Panc1 (cell line): Measurements from ENCODE around the gene RANBP3. TPM values are rescaled to one million over a fixed set of nuclear protein-coding genes. Genes with fewer than 3 reads are reported as not detected.

ENCODE experiments used
- ATAC-seq: fragments of 200-7000 bp; cut with Tn5 transposase; 2 replicates; pipeline ENCODE4 v1.9.1; 2020; ENCODE audit warnings: mild to moderate bottlenecking, moderate library complexity
- BruUV-seq: library from RNA; stranded (reverse); fragments of 400-500 nt; replicated peaks from 2 replicates; lab custom pipeline; 2021; lab: Mats Ljungman, UMichigan
- CTCF ChIA-PET: fragments of 300-600 bp; sonication (Branson Sonifier 250); formaldehyde crosslinking; loops from one replicate; lab custom pipeline; 2022; ENCODE audit warnings: antibody characterized with exemption; lab: Charles Lee
- POLR2A ChIA-PET: fragments of 300-600 bp; sonication (Branson Sonifier 250); formaldehyde crosslinking; loops from one replicate; lab custom pipeline; 2022; ENCODE audit warnings: antibody characterized with exemption; lab: Charles Lee
- DNase-seq: peaks from one replicate; pipeline ENCODE4 v3.0.0-alpha.2; 2010; ENCODE audit warnings: low read depth, low spot score
- H3K27ac ChIP-seq: 2 replicates; pipeline ENCODE4 v1.5.1; 2011; ENCODE audit warnings: mild to moderate bottlenecking, low read length, inconsistent platforms
- H3K27me3 ChIP-seq: fragments of 200-500 bp; sonication (Bioruptor generic); 2 replicates; pipeline ENCODE4 v1.6.0; 2014; ENCODE audit warnings: low read length, inconsistent platforms; ENCODE audit not compliant: control insufficient read depth, insufficient read depth
- H3K36me3 ChIP-seq: fragments of 200-500 bp; sonication (Bioruptor generic); 2 replicates; pipeline ENCODE4 v1.5.1; 2014; ENCODE audit warnings: inconsistent platforms, mild to moderate bottlenecking, low read length, moderate library complexity; ENCODE audit not compliant: control insufficient read depth, insufficient read depth
- H3K4me1 ChIP-seq: 2 replicates; pipeline ENCODE4 v1.5.1; 2011; ENCODE audit warnings: inconsistent platforms, mild to moderate bottlenecking, low read length, moderate library complexity; ENCODE audit not compliant: control insufficient read depth, insufficient read depth
- H3K4me3 ChIP-seq, 2 experiments: 2 replicates each; pipeline ENCODE4 v1.5.1; 2011 to 2012; ENCODE audit warnings: low read depth in 2 of 2, low read length in 2 of 2, mild to moderate bottlenecking in 2 of 2, inconsistent platforms in 1 of 2, moderate library complexity in 1 of 2
- H3K9me3 ChIP-seq: fragments of 200-500 bp; sonication (Bioruptor generic); 2 replicates; pipeline ENCODE4 v1.5.1; 2014; ENCODE audit warnings: low read depth, mild to moderate bottlenecking, inconsistent platforms, low read length, moderate library complexity; ENCODE audit not compliant: control insufficient read depth, insufficient read depth
- POLR2AphosphoS5 ChIP-seq: IDR thresholded peaks from 2 replicates; pipeline ENCODE4 v1.6.1; 2012; ENCODE audit warnings: mild to moderate bottlenecking, low read depth, low read length, moderate library complexity
- REST ChIP-seq, 2 experiments: IDR thresholded peaks; 2 replicates each; pipeline ENCODE4 v1.6.1; 2011 to 2012; ENCODE audit warnings: low read depth in 2 of 2, control low read depth in 1 of 2, low read length in 1 of 2, mild to moderate bottlenecking in 1 of 2, moderate library complexity in 1 of 2; ENCODE audit not compliant: insufficient read depth in 1 of 2
- SIN3A ChIP-seq: IDR thresholded peaks from 2 replicates; pipeline ENCODE4 v1.6.1; 2012; ENCODE audit warnings: low read depth, mild to moderate bottlenecking, low read length, moderate library complexity, borderline replicate concordance; ENCODE audit not compliant: insufficient read depth
- TCF7L2 ChIP-seq: IDR thresholded peaks from 2 replicates; pipeline ENCODE4 v1.6.1; 2011; ENCODE audit warnings: mild to moderate bottlenecking, low read depth, low read length, inconsistent platforms
- in situ Hi-C: cut with HindIII; loops from 2 replicates; pipeline ENCODE4 v1.10.0; 2016; ENCODE audit warnings: low sequenced_read_pairs, low pct_unique_long_range_greater_than_20kb
- intact Hi-C: fragments of 100-400 bp; cut with micrococcal nuclease; formaldehyde crosslinking; loops from one replicate; pipeline ENCODE4 v1.10.0; 2022; ENCODE audit not compliant: unreplicated experiment
- total RNA-seq: library from RNA; stranded (reverse); gene quantifications from one replicate; pipeline ENCODE4 v1.2.1, GENCODE V29; 2021; ENCODE audit not compliant: unreplicated experiment
- TF ChIP-seq, protein P1 (sequence below): fragments of 450-650 bp; IDR thresholded peaks from 2 replicates; pipeline ENCODE4 v1.5.1; 2017; ENCODE audit warnings: mild to moderate bottlenecking

Gene RANBP3
- total RNA-seq, 1 experiment from 2014 or later = 54.6 TPM

DNA sequence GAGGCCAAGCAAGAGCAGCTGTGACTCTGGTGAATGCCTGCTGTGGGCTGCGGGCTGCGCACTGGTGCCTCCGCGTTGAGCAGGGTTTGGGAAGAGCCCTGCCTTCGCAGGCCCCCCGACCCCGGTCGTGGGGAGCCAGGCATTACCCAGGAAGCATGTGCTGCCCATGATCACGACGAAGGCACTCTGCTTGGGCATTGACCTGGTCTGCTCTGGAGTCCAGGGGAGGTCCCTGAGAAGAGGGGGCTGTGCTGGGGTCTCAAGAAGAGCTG, 19.2 kb downstream of the RANBP3 start:
- DNase-seq = no peak
- TF ChIP-seq SIN3A (no peak), TCF7L2 (no peak), POLR2AphosphoS5 (no peak), REST (IDR thresholded peaks at IDR 0.05; ENCODE audit: insufficient read depth in 1 of 2, low read depth in 2 of 2, low read length in 1 of 2) (no peak)
- TF ChIP-seq, protein P1, sequence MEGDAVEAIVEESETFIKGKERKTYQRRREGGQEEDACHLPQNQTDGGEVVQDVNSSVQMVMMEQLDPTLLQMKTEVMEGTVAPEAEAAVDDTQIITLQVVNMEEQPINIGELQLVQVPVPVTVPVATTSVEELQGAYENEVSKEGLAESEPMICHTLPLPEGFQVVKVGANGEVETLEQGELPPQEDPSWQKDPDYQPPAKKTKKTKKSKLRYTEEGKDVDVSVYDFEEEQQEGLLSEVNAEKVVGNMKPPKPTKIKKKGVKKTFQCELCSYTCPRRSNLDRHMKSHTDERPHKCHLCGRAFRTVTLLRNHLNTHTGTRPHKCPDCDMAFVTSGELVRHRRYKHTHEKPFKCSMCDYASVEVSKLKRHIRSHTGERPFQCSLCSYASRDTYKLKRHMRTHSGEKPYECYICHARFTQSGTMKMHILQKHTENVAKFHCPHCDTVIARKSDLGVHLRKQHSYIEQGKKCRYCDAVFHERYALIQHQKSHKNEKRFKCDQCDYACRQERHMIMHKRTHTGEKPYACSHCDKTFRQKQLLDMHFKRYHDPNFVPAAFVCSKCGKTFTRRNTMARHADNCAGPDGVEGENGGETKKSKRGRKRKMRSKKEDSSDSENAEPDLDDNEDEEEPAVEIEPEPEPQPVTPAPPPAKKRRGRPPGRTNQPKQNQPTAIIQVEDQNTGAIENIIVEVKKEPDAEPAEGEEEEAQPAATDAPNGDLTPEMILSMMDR = no peak
- ATAC-seq = no peak
- H3K36me3 ChIP-seq = no peaks in the 10 kb centered on the region
- no TSS peak for BruUV-seq
- ChIA-PET POLR2A (no interaction called here), CTCF (no interaction called here)
- no peaks in the 10 kb centered on the region for H3K27me3 ChIP-seq
- H3K27ac ChIP-seq = no peak overlapping the region
- H3K9me3 ChIP-seq = no peaks in the 10 kb centered on the region
- H3K4me1 ChIP-seq = peaks cover 27% of the 10 kb centered on the region
- intact Hi-C loops (no loop called here), in situ Hi-C loops (no loop called here)
- H3K4me3 ChIP-seq = no peak overlapping the region

- Histone ChIP-seq H3K4me1 (peaks cover 27% of the 10 kb centered on the region), H3K36me3 (no peaks in the 10 kb centered on the region), H3K9me3 (no peaks in the 10 kb centered on the region), H3K4me3 (no peak overlapping the region), H3K27me3 (no peaks in the 10 kb centered on the region), H3K27ac (no peak overlapping the region)
- ChIA-PET POLR2A (no interaction called here), CTCF (no interaction called here)
- no TSS peak for BruUV-seq
- ATAC-seq (no peak), DNase-seq (no peak)
- in situ Hi-C loops = no loop called here
- TF ChIP-seq TCF7L2 (no peak), SIN3A (no peak), REST (IDR thresholded peaks at IDR 0.05; ENCODE audit: insufficient read depth in 1 of 2, low read depth in 2 of 2, low read length in 1 of 2) (no peak), POLR2AphosphoS5 (no peak)
- TF ChIP-seq, protein P1 = no peak
- intact Hi-C loops = no loop called here
Measured at GRCh38 chr19:5958074-5958850, 19.7 kb downstream of the RANBP3 start.
